Right renal cortex interstitium (tissue), 3 donors: Measurements from ENCODE around the gene CIC. TPM values are rescaled to one million over a fixed set of nuclear protein-coding genes. Genes with fewer than 3 reads are reported as not detected.
"Not testable (repeated sequence)": the region's sequence is repeated elsewhere in the genome, so short reads cannot be mapped to it uniquely, and the experiment has no call there.

Experiments used
- DNase-seq, 3 donors: peaks; one replicate each; pipeline ENCODE4 v3.0.0-alpha.2; 2013; ENCODE audit warnings: low read depth in 3 of 3, low spot score in 2 of 3
- polyA plus RNA-seq, 3 donors: library from polyadenylated mRNA; unstranded; fragments of 120-200 nt; gene quantifications; one replicate each; pipeline ENCODE4 v1.2.1, GENCODE V29; 2013; ENCODE audit not compliant: insufficient read length in 3 of 3

Gene CIC
- polyA plus RNA-seq, 3 donors = 34.0 to 42.0 (median 39.2) TPM

DNA sequence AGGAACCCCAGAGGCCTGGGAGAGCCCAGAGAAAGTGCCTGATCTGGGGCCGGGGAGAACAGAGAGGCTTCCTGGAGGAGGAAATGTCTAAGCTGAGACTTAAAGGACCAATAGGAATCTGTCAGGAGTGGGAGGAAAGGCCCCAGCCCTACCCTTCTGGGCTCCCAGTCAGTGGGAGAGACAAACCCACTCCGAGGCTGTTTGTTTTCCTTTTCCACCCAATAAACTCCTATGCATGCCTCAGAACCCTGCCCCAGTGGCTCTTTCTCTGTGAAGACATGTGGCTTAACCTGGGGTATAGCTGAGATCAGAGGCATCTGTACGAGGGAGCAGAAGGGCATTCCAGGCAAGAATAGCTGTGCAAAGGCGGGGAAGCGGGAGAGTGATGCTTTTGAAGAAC, 58.3 kb downstream of the CIC start:
- no peak for DNase-seq

DNA sequence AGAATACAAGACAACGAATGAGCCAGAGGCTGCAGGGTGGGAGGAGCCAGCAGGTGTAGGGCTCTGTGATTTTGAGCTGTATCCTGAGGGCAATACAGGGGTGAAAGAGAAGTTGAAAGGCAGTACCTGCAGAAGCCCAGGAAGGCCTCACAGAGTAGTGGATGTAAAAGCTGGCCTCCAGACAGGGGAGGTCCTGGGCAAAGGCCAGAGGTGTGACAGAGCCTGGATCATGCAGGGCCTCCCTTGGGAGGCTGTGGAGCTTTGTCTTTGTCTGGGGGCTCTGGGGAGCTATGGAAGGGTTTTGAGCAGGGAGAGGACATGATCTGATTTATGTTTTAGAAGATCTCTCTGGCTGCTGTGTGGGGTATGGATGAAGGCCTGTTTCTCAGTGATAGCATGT, 59.1 kb downstream of the CIC start:
- no peak for DNase-seq

DNA sequence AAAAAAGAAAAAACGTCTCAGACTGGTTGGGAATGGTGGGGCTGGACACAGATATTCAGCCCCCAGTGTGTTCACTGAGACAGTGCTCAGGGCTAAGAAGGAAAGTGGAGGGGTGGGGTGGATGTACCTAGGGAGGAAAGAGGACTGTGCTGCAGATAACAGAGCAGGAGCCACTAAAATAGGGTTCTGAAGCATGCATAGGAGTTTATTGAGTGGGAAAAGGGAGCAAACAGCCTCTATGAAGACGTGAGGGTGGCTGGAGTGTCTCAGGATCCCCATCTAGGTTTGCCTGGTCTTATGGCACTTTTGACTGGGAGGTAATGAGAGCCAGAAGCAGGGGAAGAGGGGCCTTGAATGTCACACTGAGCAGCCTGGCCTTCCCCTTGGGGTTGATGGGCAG, 59.8 kb downstream of the CIC start:
- DNase-seq = no peak

DNA sequence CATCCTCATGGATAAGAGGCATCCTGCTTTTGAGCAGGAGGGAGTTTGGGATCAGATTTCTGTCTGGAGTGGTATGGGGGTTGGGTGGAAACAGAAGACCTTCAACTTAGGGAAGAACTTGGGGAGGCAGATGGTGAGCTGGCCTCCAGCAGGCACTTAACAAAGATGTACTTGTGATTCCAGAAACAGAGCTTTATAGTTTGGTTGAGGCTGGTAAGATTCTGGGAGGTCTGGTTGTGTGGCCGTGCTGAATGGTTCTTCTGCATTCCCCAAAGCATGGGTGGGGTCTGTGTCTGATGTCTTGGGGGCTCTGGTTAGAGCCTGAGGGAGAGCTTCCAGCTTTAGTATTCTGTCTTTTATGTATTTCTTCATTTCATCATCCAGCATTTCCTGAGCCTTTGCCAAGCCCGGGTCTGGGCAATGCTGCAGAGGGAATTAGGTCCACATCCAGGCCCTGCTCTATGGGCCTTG, 61.2 kb downstream of the CIC start:
- no peak for DNase-seq

DNA sequence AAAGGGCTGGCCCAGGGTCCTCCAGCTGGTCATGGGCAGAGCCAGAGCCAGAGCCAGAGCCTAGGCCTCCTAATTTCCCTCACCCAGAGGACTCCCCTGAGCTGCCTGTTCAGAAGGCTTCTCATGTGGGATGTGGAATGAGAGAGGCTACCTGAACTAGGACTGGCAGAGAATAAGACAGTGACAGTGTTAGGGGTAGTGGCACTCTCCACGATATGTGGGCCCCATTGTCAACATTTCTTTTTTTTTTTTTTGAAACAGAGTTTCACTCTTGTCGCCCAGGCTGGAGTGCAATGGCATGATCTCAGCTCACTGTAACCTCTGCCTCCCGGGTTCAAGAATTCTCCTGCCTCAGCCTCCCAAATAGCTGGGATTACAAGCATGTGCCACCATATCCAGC, 62.3 kb downstream of the CIC start:
- not testable (repeated sequence) for DNase-seq

DNA sequence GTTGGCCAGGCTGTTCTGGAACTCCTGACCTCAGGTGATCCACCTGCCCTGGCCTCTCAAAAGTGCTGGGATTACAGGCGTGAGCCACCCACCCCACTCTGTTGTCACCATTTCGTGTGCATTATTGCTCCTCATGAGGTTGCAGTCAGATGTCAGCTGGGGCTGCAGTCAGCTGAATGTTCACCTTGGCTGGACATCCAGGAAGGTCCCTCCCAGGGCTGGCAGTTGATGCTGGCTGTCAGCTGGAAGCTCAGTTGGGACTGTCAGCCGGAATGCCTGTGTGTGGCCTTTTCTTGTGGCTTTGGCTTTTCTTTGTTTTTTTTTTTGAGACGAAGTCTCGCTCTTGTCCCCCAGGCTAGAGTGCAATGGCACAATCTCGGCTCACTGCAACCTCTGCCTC, 63.0 kb downstream of the CIC start:
- no peak for DNase-seq

DNA sequence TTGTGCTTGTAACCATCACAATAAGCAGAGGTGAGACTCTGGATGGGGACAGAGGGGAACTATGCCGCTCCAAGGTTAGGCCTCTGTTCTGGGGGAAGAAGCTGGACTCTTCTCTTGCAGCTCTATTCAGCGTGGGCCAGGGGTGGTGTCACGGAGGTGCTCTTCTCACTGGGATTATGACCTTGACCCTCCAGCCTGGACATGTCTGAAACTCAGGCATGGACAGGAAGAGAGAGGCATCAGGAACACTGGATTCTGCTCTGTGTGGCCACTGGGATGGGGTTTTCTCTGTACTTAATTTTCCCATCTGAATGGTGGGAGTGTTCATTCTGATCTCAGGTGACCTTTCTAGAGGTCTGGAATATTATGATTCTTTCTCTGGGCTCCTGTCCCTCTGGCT, 64.0 kb downstream of the CIC start:
- no peak for DNase-seq

DNA sequence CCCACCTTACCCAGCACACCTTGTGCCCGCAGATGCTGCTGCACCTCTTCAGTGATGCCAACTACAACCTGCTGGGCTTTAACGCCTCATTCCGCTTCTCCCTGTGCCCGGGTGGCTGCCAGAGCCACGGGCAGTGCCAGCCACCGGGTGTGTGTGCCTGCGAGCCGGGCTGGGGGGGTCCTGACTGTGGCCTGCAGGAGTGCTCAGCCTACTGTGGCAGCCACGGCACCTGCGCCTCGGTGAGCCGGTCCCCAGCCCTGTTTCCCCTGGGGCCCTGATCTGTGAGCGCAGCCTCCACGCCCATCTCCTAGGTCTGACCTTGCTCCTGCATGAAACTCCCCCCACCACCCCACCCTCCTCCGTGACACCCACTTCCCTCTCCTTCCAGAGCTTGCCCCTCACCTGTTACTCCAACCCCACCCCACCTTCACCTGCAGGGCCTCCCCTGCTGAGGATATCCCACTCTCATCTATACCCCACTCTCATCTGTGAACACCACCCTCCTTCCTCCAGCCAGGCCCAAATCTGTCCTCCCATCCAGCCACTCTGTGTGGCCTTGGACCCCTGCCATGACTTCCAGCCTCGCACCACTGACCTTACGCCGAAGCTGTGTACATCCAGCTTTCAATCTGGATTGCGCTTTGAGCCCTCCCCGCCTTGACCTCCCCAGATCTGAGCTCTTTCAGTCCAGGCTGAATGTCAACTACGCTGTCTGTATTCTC, 65.1 kb downstream of the CIC start:
- DNase-seq = no peak

DNA sequence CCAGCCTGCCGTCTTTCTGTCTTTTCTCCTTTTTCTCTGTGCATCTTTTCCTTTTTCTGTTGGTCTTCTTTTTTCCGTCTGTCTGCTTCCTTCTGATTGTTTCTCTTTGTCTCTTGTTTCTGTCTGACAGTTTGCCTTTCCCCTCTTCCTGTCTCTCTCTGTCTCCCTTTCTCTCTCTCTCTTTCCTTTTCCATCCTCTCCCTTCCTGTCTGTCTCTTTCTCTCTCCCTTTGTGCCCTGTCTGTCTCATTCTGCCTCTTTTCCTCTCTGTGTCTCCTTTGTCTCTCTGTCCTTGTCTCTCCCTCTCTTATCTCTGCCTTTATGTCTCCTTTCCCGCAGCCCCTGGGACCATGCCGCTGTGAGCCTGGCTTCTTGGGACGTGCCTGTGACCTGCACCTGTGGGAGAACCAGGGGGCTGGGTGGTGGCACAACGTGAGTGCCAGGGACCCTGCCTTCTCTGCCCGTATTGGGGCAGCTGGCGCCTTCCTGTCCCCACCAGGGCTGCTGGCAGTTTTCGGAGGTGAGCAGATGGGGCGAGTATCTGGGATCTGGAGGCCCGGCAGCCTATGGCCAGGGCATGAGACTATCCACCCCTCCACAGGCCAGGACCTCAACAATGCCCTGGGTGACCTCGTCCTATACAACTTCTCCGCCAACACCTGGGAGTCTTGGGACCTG, 65.8 kb downstream of the CIC start:
- DNase-seq = no peak

DNA sequence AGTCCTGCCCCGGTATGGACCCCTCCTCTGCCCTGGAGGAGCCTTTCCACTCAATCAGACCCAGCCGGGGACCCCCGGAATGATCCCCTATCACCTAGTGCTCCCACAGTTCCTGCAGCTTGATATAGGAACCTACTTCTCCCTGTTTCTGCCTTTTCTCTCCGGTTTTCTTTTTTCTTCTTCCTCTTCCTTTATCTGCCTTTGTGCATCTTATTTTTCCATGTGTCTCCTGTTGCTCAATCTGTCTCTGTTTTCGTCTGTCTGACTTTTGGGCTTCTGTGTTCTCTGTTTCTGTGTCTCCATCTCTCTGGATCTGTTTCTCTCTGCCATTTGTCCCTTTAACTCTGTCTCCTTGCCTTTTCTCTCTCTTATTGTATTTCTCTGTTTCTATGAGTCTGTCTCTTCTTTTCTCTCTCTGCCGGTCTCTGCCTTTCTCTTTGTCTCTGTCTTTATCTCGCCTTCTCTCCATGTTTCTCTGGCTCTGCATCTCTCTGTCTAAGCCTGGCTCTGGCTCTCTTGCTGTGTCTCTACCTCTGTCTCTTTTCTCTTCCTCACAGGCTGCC, 66.4 kb downstream of the CIC start:
- DNase-seq = no peak

DNA sequence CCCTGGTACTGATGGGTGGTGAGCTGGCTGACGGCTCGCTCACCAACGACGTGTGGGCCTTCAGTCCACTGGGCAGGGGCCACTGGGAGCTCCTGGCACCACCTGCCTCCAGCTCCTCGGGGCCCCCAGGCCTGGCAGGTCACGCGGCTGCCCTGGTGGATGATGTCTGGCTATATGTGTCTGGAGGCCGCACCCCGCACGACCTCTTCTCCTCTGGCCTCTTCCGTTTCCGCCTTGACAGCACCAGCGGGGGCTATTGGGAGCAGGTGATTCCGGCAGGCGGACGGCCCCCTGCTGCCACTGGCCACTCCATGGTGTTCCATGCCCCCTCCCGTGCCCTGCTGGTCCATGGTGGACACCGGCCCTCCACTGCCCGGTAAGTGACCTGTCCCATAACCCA, 66.9 kb downstream of the CIC start:
- no peak for DNase-seq

DNA sequence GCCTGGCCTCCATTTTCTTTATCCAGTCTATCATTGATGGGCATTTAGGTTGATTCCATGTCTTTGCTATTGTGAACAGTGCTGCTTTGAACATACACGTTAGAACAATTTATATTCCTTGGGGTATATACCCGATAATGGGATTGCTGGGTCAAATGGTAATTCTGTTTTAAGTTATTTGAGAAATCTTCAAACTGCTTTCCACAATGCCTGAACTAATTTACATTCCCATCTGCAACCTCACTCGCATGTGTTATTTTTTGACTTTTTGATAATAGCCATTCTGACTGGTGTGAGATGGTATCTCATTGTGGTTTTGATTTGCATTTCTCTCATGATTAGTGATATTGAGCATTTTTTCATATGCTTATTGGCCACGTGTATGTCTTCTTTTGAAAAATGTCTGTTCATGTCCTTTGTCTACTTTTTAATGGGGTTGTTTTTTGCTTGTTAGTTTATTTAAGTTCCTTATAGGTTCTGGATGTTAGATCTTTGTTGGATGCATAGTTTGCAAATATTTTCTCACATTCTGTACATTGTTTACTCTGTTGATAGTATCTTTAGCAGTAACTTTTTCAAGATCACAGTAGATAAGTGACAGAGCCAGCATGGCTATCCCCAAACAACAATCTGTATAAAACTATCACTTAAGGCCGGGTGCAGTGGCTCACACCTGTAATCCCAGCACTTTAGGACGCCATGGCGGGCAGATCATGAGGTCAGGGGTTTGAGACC, 70.2 kb downstream of the CIC start:
- not testable (repeated sequence) for DNase-seq

DNA sequence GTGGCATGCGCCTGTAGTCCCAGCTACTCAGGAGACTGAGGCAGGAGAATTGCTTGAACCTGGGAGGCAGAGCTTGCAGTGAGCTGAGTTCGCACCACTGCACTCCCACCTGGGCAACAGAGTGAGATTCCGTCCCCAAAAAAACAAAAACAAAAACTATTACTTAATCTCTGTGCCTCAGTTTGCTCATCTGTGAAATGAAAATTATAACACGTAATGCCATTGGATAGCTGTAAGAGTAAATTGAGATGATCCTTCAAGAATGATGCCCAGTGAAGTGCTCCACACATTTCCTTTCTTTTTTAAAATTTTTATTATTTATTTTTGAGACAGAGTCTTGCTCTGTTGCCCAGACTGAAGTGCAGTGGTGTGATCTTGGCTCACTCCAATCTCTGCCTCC, 70.9 kb downstream of the CIC start:
- DNase-seq = not testable (repeated sequence)

DNA sequence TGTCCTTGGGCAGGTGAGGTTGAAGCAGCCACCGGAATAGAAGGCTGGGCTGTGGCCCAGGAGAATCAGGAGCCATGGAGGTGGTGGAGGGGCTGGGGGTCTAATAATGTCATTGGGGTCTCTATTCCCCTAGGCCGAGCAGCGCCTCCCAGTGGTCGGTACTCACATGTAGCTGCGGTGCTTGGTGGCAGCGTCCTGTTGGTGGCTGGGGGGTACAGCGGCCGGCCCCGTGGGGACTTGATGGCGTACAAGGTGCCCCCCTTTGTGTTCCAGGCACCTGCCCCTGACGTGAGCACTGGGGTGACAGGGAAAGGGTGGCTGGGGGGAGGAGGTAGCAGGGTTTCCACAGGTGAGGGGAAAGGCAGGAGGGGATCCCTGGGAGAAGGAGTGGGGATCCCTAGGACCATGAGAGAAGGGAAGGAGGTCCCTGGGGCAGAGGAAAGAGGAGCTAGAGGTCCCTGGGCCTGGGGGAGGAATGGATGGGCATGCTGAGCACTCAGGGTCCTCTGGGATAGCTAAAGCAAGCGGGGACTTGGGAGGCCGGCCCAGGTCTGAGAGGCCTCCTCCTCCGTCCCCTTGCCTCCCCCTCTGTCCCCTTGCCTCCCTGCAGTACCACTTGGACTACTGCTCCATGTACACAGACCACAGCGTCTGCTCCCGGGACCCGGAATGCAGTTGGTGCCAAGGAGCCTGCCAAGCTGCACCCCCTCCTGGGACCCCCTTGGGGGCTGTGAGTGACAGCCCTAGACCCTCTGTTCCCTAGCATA, 74.5 kb downstream of the CIC start:
- no peak for DNase-seq

DNA sequence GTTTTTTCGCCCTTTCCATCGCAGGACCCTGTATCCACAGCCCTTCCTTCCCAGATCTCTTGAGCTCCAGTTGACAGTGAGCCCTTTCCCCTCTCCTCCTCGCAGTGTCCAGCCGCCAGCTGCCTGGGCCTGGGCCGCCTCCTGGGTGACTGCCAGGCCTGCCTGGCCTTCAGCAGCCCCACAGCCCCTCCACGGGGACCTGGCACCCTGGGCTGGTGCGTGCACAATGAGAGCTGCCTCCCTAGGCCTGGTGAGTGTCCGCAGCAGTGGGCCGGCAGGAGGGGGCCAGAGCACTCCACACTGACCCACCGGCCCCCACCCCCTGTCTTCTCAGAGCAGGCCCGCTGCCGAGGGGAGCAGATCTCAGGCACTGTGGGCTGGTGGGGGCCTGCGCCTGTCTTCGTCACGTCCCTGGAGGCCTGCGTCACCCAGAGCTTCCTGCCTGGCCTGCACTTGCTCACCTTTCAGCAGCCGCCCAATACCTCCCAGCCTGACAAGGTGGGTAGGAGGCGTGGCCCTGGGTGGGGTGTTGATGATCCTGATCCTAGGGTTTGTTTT, 75.4 kb downstream of the CIC start:
- no peak for DNase-seq

Other genes with a start within 250 kb of the CIC start
- gene GRIK5, start 199.0 kb upstream of the CIC start, polyA plus RNA-seq = 10 to 100 TPM; 19.1 to 20.0 (median 19.4) TPM
- gene ZNF574, start 193.1 kb upstream of the CIC start, polyA plus RNA-seq = 10 to 100 TPM; 12.1 to 15.1 (median 14.0) TPM
- gene POU2F2, start 136.8 kb upstream of the CIC start, polyA plus RNA-seq = 1 to 10 TPM in 2 of 3 donors, under 1 TPM in 1; 0.72 to 1.3 (median 1.1) TPM
- gene DEDD2, start 51.6 kb upstream of the CIC start, polyA plus RNA-seq = 10 to 100 TPM; 21.8 to 25.7 (median 22.3) TPM
- gene ZNF526, start 48.9 kb upstream of the CIC start, polyA plus RNA-seq = 1 to 10 TPM; 7.4 to 8.9 (median 8.3) TPM
- gene GSK3A, start 26.6 kb upstream of the CIC start, polyA plus RNA-seq = 10 to 100 TPM; 67.9 to 72.6 (median 69.1) TPM
- 10 to 100 TPM; 50.1 to 63.8 (median 56.2) TPM for gene ERF, start 14.1 kb upstream of the CIC start, polyA plus RNA-seq
- 1 to 10 TPM in 2 of 3 donors, under 1 TPM in 1; 0.86 to 1.6 (median 1.3) TPM for gene PRR19, start 32.9 kb downstream of the CIC start, polyA plus RNA-seq
- 10 to 100 TPM; 77.1 to 83.4 (median 80.5) TPM for gene PAFAH1B3, start 33.4 kb downstream of the CIC start, polyA plus RNA-seq
- under 1 TPM; 0.61 to 0.97 (median 0.72) TPM for gene TMEM145, start 44.1 kb downstream of the CIC start, polyA plus RNA-seq
- 10 to 100 TPM; 36.3 to 37.9 (median 36.7) TPM for gene MEGF8, start 56.4 kb downstream of the CIC start, polyA plus RNA-seq
- gene CNFN, start 121.0 kb downstream of the CIC start, polyA plus RNA-seq = 1 to 10 TPM in 1 of 3 donors, under 1 TPM in 2; 0.94 to 1.4 (median 0.96) TPM
- gene LIPE, start 158.1 kb downstream of the CIC start, polyA plus RNA-seq = 10 to 100 TPM in 1 of 3 donors, 1 to 10 TPM in 2; 8.2 to 11.4 (median 9.1) TPM
- under 1 TPM in 2 of 3 donors, not detected in 1; 0.17 to 0.23 TPM for gene CXCL17, start 173.7 kb downstream of the CIC start, polyA plus RNA-seq